AG08396 (cell line): ENCODE results near the gene MTUS2.
"Not testable (repeated sequence)": the region's sequence is repeated elsewhere in the genome, so short reads cannot be mapped to it uniquely, and the experiment has no call there.

Source experiments
- DNase-seq: peaks from one replicate; pipeline ENCODE4 v3.0.0; 2012; ENCODE audit warnings: low spot score, mixed read lengths

Gene MTUS2

DNA sequence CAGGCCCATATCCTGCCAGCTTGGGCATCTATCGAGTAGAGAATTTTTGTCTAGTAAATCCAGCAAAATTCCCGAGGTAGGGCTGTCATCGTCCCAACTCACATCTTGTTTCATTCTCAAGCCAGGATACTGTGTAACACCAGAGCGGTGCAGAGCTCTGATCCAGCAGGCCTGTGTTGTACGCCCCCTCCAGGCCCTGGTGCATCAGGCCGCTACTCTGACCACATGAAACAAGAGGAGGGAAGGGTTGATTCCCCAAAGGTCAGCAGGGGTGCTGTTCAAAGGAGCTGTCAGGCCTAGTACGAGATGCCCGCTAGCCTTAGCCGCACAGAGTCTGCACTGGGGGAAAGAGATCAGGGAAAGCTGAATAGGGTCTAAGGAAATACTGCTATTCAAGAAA lies 499.3 kb downstream of the MTUS2 start:
- DNase-seq, result no peak

- no peak for DNase-seq
Measured at GRCh38 chr13:29323954-29324353, 503.8 kb downstream of the MTUS2 start.

GRCh38 chr13:29324601-29325000 lies 504.5 kb downstream of the MTUS2 start:
- DNase-seq, result no peak

- DNase-seq, result no peak
Measured at GRCh38 chr13:29328501-29328900, 508.4 kb downstream of the MTUS2 start.

DNA sequence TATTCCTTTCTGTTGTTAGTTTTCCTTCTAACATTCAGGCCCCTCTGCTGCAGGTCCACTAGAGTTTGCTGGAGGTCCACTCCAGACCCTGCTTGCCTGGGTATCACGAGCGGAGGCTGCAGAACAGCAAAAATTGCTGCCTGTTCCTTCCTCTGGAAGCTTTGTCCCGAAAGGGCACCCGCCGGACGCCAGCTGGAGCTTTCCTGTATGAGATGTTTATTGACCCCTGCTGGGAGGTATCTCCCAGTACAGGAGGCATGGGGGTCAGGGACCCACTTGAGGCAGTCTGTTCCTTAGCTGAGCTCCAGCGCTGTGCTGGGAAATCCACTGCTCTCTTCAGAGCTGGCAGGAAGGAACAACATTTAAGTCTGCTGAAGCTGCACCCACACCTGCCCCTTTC lies 516.2 kb downstream of the MTUS2 start:
- DNase-seq, result no peak

GRCh38 chr13:29339386-29340272 lies 519.5 kb downstream of the MTUS2 start:
- no peak for DNase-seq

DNA sequence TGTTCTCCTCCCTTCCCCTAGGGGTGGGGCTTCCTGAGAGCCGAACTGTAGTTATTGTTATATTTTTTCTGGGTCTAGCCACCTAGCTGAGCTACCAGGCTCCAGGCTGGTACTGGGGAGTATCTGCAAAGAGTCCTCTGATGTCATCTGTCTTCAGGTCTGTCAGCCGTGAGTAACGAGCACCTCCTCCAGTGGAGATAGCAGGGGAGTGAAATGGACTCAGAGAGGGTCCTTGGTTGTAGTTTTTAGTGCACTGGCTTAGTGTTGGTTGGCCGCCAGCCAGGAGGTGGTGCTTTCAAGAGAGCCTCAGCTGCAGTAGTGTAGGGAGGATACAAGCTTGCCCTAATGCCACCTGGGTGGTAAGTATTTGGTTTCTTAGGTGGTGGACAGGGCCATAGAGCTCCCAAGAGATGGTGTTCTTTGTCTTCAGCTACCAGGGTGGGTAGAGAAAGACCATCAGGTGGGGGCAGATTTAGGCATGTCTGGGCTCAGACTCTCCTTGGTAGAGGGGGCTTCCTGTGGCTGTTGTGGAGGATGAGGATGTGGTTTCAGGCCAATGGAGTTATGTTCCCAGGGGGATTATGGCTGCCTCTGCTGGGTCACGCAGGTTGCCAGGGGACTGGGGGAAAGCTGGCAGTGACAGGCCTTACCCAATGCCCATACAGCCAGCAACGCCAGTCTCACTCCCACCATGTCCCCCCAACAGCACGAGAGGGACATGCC lies 525.9 kb downstream of the MTUS2 start:
- not testable (repeated sequence) for DNase-seq

- DNase-seq, result no peak
Measured at GRCh38 chr13:29355029-29355428, 534.9 kb downstream of the MTUS2 start.

DNA sequence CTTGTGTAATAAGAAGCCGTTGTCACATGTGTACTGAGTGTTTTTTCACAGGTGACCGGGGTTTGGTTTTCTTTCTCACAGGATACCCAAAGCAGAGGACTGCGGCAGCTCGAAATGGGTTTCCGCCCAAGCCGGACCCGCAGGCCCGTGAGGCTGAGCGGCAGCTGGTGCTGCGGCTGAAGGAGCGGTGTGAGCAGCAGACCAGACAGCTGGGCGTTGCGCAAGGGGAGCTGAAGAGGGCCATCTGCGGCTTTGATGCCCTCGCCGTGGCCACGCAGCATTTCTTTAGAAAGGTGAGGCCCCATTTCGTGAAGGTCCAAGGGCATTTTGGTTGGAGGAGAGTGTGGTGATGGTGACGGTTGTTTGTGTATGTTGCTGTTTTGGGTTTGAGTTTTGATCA lies 539.0 kb downstream of the MTUS2 start:
- DNase-seq, result no peak

GRCh38 chr13:29361716-29362115 lies 541.6 kb downstream of the MTUS2 start:
- DNase-seq, result no peak

GRCh38 chr13:29362849-29363604 lies 542.9 kb downstream of the MTUS2 start:
- peak; percentile 76 for DNase-seq

GRCh38 chr13:29369060-29369743 lies 549.1 kb downstream of the MTUS2 start:
- DNase-seq, result peak; percentile 26

- DNase-seq, result no peak
Measured at GRCh38 chr13:29379281-29379680, 559.1 kb downstream of the MTUS2 start.

DNA sequence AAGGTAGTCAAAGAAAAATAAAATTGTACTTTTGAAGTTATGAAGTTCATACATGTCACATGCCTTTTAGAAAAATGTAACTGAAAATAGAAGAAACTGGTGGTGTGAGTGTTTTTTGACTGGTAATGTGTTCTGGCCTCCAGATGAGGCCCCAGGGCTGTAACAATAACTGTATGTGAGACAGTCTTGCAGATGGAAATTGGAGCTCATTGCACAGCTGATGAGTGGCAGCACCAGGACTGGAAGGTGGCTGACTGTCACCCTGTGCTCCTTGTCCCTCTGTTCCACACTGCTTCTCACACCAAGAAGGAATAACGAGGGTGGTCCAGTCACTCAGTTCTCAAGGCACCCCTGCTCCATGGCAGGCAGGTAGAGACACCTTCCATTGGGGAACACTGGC lies 559.7 kb downstream of the MTUS2 start:
- no peak for DNase-seq

- no peak for DNase-seq
Measured at GRCh38 chr13:29382021-29382420, 561.9 kb downstream of the MTUS2 start.

DNA sequence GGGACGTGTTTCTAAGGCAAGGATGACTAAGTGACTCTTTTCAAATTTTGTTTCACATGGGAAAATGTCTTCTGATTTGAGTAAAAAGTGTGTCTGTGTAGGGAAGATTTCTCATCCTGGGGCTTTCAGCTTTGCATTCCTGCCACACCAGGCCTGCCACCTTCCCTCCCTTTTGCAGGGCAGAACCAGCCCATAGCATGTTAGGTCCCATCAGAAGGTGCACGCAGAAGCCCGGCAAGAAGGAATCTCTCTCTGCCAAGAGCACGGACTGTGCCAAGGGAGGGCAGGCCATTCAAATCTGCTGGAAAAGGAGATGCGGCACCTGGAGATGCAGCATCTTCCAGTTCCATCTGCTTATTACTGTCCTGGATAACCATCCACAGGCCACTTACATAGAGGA lies 563.3 kb downstream of the MTUS2 start:
- no peak for DNase-seq

DNA sequence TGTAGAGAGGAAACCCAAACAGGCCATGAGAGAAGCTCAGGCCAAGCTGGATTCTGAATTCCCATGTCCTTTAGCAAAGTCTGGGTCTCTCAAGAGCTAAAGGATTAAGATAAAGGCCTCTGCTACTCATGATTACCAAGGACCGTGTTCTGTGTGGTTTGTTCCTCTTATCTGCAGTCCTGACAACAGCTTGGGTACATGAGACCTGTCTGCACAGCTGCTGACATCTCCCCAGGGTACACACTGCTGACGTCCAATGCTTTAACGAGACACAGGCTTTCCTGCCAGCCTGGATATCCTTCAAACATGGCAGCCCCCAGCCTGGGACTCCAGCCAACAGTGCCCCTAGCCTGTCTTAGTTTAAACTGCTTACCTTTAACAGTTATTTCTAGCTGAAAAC lies 564.3 kb downstream of the MTUS2 start:
- no peak for DNase-seq

DNA sequence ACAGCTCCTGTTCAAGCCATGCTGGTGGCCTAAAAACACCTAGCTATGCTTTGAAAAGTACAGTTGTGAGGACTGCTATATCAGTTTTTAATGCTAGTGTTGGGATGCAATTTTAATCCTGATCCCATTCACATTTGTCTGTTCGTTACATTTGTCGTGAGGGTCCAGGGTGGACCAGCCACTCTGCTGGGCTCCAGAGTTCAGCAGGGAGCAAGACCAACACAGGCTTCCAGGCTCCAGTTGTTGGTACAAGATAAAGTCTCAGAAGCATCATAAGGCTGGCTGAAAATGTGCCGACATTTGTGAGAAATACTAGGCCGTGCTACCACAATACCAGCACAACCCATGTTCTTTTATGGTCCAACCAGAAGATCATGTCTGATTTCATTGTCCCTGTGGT lies 564.7 kb downstream of the MTUS2 start:
- no peak for DNase-seq

GRCh38 chr13:29386246-29386645 lies 566.1 kb downstream of the MTUS2 start:
- DNase-seq, result no peak

DNA sequence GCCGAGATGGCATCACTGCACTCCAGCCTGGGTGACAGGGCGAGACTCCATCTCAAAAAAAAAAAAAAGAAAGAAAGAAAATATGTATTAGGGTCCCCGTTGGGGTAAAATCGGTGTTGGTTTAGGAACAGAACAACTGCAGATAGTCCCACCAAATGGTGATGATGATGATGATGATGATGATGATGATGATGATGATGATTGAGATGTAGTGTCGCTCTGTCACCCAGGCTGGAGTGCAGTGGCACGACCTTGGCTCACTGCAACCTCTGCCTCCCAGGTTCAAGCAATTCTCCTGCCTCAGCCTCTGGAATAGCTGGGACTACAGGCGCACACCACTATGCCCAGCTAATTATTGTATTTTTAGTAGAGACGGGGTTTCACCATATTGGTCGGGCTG lies 570.5 kb downstream of the MTUS2 start:
- DNase-seq, result not testable (repeated sequence)

DNA sequence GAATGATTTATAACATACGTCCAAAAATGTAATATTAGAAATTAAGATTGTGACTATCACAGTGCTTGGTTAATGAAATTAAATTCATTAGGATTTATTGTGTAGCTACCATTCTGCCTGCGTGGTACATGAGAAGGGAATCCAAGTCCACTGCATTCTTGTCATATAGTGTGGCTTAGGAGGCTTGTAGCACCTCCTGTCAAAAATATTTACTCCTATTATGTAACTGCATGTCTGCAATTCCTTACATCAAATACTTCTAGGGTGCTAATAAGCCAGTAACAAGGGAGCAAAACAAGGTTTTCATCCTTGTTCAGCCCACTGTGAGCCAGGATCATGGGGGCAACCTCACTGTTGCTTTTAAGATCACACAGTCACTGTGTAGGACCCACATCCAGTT lies 576.3 kb downstream of the MTUS2 start:
- no peak for DNase-seq

DNA sequence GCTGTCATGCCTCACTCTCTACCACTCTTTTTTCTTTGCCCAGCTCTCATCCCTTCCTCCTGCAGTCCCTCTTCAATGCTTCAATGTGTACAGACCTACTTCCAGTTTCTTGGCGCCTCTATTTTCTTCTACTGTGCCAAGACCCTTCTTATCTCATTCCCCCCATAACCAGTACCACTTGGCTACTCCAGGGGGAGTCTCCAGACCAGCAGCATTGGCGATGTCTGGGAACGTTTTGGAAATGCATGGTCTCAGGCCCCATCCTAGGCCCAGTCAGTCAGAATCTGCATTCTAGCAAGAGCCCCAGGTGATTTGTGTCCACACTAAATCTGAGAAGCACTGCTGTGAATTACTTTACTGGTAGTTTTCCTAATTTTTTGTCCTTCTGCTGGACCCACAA lies 577.1 kb downstream of the MTUS2 start:
- DNase-seq, result no peak
